Gastroesophageal sphincter (tissue), 3 donors: ENCODE measurements around the gene REPS1.

Experiments used
- CTCF ChIP-seq, 4 experiments: fragments of 200-600 bp in 2 of 4; fragments of 450-650 bp in 2 of 4; sonication (generic) in 1 of 4; IDR thresholded peaks; one replicate each; pipeline ENCODE4 v1.5.1; 2017 to 2019; ENCODE audit warnings: antibody characterized with exemption in 4 of 4, mild to moderate bottlenecking in 2 of 4, moderate library complexity in 2 of 4
- EP300 ChIP-seq: sonication (generic); formaldehyde crosslinking; IDR thresholded peaks from one replicate; pipeline ENCODE4 v1.6.1; 2017; ENCODE audit warnings: antibody characterized with exemption, mild to moderate bottlenecking
- POLR2A ChIP-seq, 2 donors: fragments of 450-650 bp; IDR thresholded peaks; one replicate each; pipeline ENCODE4 v1.6.1; 2017; ENCODE audit warnings: antibody characterized with exemption in 2 of 2, mild to moderate bottlenecking in 2 of 2, moderate library complexity in 1 of 2

- TF ChIP-seq CTCF (IDR thresholded peaks at IDR 0.05) (no peak), POLR2A (IDR thresholded peaks at IDR 0.05) (no peak), EP300 (no peak)
Measured at GRCh38 chr6:139016337-139017213, 28.5 kb upstream of the REPS1 start.
